GM18499 (cell line): Measurements from ENCODE around the gene AFG1L.
"Not testable (repeated sequence)": the region's sequence is repeated elsewhere in the genome, so short reads cannot be mapped to it uniquely, and the experiment has no call there.

Experiments used
- ATAC-seq: cut with Tn5 transposase; IDR thresholded peaks from one replicate; pipeline ENCODE4 v1.9.1; 2021; ENCODE audit warnings: moderate number of reproducible peaks; ENCODE audit not compliant: insufficient read depth, unreplicated experiment

Gene AFG1L

GRCh38 chr6:108287373-108287772 lies 7.5 kb upstream of the AFG1L start:
- no peak for ATAC-seq

- ATAC-seq, result no peak
Observed at GRCh38 chr6:108288742-108289141, 6.1 kb upstream of the AFG1L start.

DNA sequence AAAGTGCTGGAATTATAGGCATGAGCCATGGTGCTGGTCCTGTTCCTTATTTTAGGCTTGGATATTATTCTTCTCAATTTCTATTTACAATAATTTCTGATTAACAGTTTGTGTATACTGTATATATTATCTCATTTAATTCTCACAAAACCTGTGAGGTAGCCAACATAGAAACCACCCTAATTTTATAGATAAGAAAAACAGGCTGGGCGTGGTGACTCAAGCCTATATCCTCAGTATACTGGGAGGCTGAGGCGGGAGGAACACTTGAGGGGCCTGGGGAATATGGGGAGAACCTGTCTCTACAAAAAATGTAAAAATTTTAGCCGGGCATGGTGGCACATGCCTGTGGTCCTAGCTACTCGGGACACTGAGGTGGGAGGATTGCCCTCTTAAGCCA lies 3.8 kb upstream of the AFG1L start:
- ATAC-seq, result no peak

GRCh38 chr6:108292561-108292960 lies 2.3 kb upstream of the AFG1L start:
- ATAC-seq, result not testable (repeated sequence)

DNA sequence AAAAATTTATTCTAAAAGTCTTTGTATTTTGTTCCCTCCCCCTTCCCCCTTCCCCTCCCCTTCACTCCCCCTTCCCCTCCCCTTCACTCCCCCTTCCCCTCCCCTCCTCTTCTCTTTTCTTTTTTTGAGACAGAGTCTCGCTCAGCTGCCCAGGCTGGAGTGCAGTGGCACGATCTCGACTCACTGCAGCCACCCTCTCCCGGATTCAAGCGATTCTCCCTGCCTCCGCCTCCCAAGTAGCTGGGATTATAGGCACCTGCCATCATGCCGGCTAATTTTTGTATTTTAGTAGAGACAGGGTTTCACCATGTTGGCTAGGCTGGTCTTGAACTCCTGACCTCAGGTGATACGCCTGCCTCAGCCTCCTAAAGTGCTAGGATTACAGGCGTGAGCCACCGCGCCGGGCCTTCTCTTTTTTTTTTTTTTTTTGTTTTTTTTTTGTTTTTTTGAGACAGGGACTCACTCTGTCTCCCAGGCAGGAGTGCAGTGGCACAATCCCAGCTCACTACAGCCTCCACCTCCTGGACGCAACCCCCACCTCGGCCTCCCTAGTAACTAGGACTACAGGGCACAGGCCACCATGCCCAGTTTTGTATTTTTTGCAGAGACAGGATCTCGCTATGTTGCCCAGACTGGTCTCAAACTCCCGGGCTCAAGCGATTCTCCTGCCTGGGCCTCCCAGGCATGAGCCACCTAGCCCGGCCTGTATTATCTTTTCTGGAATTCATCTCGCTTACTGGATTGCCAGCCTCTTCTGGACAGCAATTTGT lies 1.1 kb upstream of the AFG1L start:
- no peak for ATAC-seq

GRCh38 chr6:108294297-108294726 lies 542 bp upstream of the AFG1L start:
- ATAC-seq, result no peak

DNA sequence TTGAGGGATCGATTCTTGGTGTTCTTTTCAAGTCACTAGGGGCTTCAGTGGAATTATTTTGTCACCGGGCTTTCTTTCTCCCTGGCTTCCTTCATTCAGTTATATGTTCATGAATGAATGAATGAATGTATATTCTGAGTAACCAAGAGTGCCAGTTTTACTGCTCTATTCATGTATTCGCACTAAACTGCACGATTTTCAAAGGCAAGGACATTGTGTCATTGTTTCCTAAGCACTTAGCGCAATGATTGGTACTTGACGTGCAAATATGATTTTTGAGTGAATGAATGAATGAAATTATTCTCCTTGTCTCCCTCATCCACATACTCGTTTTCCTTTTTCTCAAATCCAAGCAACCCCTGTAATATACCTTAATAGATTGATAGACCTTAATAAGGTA lies 822 bp downstream of the AFG1L start:
- no peak for ATAC-seq

DNA sequence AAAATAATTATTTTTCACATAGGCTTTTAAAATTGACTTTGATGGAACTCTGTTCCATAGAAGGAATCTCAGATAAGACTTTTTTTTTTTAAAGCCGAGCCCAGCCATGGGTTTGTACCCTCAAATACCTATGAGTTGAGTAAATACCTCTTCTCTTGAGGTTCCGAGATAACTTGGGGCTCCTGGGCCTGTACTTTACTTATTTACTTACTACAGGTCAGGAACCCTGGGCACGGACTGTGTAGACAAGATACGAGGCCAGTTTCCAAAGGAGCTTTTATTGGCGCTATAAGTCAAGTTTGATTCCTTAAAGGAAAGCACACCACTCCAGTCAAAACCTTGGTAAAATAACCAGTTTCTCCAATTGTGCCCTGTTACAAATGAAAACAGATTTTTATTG lies 7.5 kb downstream of the AFG1L start:
- ATAC-seq, result no peak

- no peak for ATAC-seq
Observed at GRCh38 chr6:108304646-108305045, 9.8 kb downstream of the AFG1L start.

GRCh38 chr6:108308641-108309040 lies 13.8 kb downstream of the AFG1L start:
- not testable (repeated sequence) for ATAC-seq

DNA sequence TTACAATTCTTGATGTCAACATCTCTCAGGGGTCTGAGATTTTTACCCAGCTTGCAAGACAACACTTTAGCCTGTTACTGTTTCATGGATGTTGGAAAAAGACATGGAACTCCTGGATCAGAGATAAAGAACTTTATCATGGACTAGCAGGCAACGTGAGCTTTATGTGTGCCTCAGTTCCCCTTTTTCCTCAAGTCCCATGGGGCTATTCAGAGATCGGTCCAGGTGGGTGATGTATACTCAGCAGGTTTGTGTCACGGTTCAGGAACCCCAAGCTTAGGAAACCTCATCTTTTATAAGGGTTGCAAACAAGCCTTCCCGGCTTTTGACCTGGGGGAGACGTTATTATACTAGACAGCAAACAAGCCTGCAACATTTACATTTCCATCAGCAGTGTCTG lies 15.0 kb downstream of the AFG1L start:
- ATAC-seq, result no peak

GRCh38 chr6:108312605-108313004 lies 17.8 kb downstream of the AFG1L start:
- no peak for ATAC-seq

DNA sequence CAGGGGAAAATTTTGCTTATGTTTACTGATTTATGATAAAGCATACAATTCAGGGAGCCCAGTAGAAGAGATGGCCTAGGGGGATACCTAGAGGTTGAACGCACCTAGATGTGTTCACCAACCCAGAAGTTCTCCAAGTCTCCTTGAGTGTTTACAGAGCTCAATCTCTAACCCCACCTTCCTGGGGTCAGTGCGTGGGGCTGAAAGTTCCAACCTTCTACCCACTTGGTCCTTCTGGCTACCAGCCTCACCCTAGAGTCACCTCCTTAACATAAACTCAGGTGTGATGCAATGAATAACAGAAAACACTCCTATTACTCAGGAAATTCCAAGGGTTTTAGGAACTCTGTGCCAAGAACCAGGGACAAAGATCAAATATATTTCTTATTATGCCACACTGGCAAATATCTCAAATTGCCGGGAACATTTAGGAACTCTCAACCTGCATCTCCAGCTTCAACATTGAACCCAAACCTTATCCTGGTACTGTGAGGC lies 26.4 kb downstream of the AFG1L start:
- ATAC-seq, result no peak

DNA sequence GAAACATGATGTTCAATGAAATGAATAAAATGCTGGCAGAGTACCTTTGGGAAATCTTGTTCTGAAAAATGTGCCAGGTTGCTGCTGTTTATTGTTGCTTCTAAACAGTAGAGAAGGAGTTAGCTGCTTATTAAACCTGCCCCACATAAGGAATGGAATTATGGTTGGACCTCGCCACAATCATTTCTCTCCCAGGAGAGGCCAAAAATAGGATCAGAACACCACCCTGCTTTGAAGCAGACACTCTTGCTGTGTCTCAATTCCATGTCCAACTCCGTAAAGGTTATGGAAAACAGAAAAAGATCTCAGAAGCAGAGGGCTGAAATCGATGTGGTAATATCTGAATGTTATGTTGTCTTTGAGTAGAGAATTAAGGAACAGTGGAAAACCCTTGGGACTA lies 27.9 kb downstream of the AFG1L start:
- no peak for ATAC-seq

DNA sequence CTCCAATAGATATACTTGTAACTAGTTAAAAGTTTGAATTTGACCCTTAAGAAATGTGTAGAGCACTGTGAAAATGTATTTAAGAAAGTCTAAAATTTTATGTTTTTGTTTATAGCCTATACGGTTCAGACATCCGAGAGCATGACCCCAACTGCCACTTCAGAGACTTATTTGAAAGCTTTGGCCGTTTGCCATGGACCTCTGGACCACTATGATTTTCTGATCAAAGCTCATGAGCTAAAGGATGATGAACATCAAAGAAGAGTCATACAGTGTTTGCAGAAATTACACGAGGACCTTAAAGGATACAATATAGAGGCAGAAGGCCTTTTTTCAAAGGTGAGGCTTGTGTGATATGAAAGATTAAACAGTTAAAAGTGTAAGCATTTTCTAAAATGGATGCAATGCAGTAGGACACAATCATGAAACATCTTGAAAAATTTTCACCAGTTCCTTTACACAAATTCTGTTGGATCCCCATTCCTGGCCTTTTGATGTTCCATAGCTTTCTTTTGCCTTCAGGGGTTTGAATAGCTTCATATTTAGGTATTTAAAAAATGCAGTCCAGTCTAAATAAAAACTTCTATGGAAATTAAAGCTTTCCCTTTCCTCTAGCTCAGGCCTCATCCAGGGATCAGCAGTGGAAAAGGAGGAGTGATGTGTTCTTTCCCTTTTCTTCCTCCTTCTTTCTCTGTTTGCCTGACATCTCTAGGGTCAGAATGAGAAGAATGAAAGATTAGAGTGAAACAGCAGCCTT lies 29.0 kb downstream of the AFG1L start:
- ATAC-seq, result no peak

DNA sequence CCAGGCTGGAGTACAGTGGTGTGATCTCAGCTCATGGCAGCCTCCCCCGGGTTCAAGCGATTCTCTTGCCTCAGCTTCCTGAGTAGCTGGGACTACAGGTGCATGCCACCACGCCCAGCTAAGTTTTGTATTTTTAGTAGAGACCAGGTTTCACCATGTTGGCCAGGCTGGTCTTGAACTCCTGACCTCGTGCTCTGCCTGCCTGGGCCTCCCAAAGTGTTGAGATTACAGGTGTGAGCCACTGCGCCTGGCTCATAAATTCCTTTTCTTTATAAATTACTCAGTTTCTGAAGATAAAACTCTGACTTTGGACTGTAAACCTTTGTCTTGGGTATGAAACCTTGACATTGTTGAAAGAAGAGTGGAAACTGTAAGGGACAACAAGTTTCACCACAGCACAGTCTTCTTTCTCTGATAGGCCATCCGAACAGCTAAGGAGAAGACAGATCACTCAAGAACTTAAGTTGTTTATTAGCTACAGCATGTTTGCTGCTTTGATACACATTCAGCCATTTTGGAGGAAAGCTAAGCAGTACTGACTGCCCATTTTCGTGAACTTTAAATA lies 35.4 kb downstream of the AFG1L start:
- ATAC-seq, result not testable (repeated sequence)

DNA sequence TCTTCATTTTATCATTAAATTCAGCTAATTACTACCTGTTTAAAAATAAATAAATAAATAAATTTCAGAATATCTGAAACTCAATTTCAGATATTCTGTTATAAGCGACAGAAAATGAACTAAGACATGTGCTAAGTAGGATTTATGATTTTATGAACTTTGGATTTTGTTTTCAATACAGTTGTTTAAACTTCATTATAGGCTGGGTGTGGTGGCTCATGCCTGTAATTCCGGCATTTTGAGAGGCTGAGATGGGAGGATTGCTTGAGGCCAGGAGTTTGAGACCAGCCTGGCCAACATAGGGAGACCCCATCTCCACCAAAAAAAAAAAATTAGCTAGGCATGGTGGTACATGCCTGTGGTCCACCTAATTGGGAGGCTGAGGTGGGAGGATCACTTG lies 36.0 kb downstream of the AFG1L start:
- no peak for ATAC-seq

DNA sequence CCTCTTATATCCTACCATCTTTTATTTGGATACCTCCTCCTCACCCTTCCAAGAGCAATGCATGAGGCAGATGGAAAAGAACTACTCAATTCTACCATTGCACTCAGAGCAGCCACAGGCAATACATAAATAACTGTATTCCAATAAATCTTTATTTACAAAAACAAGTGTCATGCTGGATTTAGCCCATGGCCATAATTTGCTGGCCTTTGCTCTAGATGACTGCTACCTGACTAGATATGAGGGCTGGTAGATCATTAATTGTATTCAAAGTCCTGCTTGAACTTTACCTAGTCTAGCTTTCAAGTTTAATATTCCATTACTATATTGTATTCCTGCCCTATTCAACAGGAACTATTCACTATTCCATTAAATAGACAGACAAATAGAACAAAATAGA lies 37.1 kb downstream of the AFG1L start:
- ATAC-seq, result no peak

- ATAC-seq, result no peak
Observed at GRCh38 chr6:108336971-108337370, 42.1 kb downstream of the AFG1L start.

- ATAC-seq, result no peak
Observed at GRCh38 chr6:108337721-108338120, 42.9 kb downstream of the AFG1L start.

DNA sequence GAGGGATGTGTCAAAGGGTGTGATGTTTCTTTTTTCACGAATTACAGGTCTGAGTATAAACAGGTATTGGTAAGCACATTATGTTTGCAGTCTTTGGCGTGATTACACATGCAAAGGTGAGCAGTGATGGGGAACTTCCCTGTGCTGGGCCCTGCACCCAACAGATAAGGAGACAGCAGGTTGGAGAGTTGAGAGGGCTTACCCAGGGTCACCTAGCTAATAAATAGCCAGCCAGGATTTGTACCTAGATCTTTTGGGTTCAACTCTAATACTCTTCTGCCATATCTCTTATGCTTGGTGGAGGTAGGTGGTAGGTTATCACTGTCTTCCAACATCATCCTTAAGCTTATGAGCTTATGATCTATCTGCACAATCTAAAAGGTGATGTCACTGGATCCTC lies 46.5 kb downstream of the AFG1L start:
- no peak for ATAC-seq
